ENCODE results near the gene POSTN.
"Not testable (repeated sequence)": the region's sequence is repeated elsewhere in the genome, so short reads cannot be mapped to it uniquely, and the experiment has no call there.

The POSTN gene

DNA sequence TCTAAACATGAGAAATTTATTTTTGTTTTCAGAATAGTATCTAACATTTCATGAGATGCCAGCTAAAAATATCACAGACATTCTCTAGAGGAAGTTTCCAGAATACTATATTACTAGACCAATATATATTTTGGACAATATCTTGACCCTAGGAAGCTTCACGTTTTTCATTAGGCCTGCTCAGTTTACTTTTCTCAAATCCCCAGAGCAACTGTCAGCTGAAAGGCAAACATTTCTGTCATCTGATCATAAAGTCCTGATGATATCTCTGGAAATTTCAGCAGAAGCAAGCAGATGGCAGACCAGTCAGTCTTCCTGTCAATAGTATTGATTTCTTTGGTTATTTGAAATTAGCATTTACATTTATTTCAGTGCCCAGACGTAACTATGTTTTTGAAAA lies 4.0 kb downstream of the POSTN start:
- DNase-seq, result no peak

DNA sequence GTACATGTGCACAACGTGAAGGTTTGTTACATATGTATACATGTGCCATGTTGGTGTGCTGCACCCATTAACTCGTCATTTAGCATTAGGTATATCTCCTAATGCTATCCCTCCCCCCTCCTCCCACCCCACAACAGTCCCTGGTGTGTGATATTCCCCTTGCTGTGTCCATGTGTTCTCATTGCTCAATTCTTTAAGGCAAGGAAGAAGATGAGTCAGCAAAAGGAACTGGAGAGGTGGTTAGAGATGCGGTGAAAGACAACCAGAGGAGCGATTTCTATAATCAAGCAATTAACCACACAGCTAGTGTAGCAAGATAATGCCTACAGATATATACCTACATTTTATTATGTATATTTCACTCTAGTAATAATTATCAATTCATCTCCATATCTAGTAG lies 9.2 kb downstream of the POSTN start:
- DNase-seq, result not testable (repeated sequence)

- DNase-seq, result no peak
These were observed 11.3 kb downstream of the POSTN start for GRCh38 chr13:37587236-37587635.

- DNase-seq, result no peak
These were observed 12.4 kb downstream of the POSTN start for GRCh38 chr13:37586164-37586563.

DNA sequence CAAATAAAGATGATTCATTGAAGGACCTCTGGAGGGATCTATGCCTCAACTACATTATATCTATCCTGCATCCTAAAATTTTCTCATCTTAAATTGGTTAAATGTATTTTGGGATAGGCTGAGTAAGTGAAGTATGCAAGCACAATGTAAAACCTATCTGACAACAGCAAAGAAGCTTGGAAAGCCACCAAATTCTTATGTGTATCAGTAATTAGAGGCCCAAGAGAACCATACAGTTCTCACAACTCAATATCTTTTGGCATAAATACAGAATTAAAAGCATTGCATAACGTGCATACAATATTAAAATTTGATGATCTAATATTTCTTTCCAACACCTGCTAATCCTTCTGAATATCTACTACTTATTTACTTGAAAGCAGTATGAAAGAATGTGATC lies 13.0 kb downstream of the POSTN start:
- DNase-seq, result no peak

DNA sequence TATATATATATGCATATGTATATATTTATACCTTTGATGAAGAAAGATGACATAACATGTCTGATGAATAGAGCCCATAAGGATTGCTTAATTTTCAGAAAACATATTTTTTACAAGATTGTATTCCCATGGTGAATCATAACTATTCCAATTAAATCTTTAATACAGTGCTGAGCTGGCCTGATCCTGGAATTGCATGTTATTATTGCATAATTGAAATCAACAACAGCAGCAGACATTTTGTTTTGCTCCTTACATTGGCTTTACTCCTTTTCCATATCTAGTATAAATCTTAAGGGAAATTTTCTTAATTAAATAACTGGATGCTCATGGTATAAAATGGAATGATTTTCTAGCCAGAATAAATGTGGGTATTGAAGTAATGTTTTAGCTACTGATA lies 22.0 kb downstream of the POSTN start:
- DNase-seq, result no peak

GRCh38 chr13:37565425-37565824 lies 33.1 kb downstream of the POSTN start:
- no peak for DNase-seq

DNA sequence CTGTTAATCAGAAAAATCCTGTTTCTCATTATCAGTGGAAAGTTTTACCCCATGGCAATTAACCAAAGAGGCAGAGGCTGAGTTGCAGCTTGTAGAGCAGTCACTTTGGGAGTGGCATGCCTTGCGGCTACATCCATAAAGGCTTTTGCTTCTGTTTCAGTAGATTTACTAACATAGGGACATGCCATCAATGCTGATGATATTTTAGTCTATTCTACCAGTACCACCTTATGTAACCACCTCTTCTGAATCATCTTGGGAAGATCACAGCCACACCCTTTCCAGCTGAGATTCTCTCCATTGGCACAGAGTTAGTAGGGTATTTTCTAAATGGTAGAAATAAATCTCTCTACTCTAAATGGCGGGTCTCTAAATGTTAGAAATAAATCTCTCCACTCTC lies 37.5 kb downstream of the POSTN start:
- DNase-seq, result no peak

DNA sequence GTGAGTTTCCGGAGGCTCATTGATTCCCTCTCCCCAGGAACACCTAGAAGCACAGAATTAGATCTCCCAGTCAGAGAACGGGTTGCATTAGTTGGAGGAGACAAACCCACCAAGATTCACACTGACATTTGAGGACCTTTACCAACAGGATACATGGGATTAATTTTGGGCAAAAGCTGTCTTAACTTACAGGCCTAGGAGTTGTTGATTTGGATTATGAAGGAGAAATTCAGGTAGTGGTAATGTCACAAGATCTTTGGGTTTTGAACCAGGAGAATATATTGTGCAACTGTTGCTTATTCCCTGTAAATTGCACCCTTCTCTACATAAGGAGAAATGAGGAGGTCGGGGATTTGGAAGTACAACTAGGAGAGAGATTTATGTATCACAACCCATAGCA lies 38.0 kb downstream of the POSTN start:
- DNase-seq, result no peak

DNA sequence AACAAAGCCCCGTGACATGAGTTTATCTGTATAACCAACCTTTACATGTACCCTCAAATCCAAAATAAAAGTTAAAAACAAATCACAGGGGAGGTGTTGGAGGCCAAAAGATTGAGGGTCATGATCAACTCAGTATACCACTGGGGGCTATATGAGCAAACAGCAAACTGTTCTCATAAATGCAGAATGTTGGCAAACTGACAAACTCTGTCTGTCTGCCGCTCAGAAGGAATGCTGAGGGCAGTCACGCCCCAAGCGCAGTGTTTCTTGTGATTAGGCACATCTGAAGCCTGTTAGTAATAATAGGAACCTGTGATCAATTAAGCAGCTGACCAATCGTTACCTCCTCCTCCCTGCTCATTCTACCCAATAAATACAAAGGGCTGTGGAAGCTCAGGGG lies 39.8 kb downstream of the POSTN start:
- not testable (repeated sequence) for DNase-seq

- DNase-seq, result no peak
These were observed 52.5 kb downstream of the POSTN start for GRCh38 chr13:37546087-37546486.

GRCh38 chr13:37544995-37545394 lies 53.6 kb downstream of the POSTN start:
- DNase-seq, result no peak

DNA sequence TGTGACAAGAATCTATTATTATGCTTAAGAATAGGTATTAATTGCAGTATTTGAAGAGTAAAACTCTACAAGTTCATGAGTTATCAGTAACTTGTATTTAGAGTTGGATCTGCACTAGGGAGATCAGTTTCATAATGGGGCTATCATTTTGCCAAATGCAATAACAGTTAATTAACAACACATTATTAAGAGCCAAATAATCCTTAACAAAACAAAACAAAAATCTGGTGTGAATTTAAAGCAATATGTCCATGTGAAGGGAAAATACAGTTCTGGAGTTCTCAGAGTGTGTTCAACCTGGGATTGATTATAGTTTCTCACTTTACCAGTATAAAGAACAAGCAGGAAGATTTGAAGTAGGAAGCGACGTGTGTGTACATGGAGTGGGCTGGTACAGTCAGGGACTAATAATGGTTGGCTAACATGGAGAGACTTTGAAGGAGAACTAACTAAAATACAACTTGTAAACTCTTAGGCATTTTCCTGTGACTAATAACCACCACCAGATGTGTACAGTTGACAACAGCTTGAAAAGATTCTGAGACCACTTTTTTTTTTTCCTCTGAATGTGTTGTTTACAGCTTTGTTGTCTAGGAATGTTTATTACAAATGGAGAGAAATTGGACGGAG lies 58.5 kb downstream of the POSTN start:
- no peak for DNase-seq

- DNase-seq, result no peak
These were observed 59.4 kb downstream of the POSTN start for GRCh38 chr13:37539170-37539569.

- DNase-seq, result no peak
These were observed 63.1 kb downstream of the POSTN start for GRCh38 chr13:37535501-37535900.

GRCh38 chr13:37534676-37535075 lies 63.9 kb downstream of the POSTN start:
- no peak for DNase-seq

DNA sequence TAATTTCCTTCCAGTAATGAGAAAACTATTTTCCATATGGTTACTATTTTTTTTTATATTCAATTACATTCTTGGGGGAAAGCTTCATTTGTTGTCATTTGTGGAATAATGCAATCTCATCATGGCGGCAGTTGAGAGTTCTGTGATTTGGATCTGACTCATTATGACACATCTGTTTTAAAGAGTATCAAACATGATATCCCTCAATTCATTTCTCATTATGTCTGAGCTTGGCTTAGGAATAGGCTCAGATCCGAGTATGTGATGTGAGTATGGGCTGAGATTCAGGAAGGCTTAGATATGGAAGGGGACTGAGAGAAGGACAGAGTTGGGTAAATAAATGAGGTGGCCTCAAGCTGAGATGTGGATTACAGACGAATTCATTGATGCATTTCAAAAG lies 64.4 kb downstream of the POSTN start:
- DNase-seq, result no peak

DNA sequence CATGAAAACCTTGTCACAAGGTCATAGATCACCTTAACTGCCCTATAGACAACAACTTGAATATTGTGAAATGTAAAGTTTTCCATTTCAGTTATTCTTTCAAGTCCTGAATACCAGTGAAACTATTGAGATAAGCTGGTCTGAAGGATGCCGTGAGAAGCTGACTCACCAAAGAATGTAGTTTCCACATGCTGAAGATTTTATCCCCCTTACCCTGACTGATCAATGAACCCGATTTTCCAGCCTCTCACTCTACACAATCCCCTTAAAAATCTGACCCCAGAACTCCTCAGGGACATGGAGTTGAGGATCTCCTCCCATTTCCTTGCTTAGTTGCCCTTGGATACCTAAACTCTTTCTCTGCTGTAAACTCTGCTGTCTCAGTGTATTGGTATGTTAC lies 67.5 kb downstream of the POSTN start:
- DNase-seq, result no peak

DNA sequence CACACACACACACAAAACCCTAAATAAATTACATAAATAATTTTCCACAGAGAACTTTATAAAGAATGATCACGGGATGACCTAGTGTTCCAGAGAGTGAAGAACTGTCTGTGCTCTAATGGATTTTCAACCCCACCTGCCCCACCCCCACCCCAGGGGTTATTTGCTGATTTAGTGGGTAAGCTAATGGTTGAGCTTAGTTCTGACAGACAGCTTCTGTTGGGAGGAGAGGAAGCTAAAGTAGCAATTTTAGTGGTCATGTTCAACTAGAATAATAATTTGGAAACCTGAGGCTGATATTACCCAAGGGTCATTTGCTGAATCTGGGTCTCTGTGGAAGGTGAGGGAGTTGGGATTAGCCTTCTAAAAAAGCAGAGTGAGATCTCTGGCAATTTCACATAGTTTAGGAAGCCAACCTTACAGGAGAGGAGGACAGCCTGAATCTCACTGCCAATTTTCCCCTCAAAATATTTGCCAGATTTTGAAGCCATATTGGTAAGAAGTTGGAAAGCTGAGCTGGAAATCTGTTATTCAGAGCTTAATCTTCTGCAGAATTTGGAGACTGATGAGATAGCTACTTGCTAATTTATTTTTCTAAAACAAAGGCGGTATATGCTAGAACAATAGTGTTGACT lies 68.7 kb downstream of the POSTN start:
- DNase-seq, result no peak

GRCh38 chr13:37526710-37527473 lies 71.7 kb downstream of the POSTN start:
- no peak for DNase-seq

GRCh38 chr13:37515226-37515625 lies 83.3 kb downstream of the POSTN start:
- DNase-seq, result no peak
